H1 (cell line): ENCODE data around the gene DICER1.

Source experiments
- ATF3 ChIP-seq: IDR thresholded peaks from 2 replicates; pipeline ENCODE4 v1.6.1; 2011; ENCODE audit warnings: low read depth, mild to moderate bottlenecking, low read length; ENCODE audit not compliant: insufficient read depth
- CTCF ChIP-seq, 3 experiments: IDR thresholded peaks; 1 replicate in 2 of 3; 2 replicates in 1 of 3; pipeline versions ENCODE4 v1.5.1 to v1.6.1; 2011; ENCODE audit warnings: low read length in 3 of 3, mild to moderate bottlenecking in 3 of 3, inconsistent platforms in 2 of 3, low read depth in 1 of 3, moderate library complexity in 1 of 3; ENCODE audit not compliant: insufficient read depth in 1 of 3; ENCODE audit errors: control extremely low read depth in 1 of 3
- EP300 ChIP-seq, 2 experiments: IDR thresholded peaks; 1 replicate in 1 of 2; 2 replicates in 1 of 2; pipeline ENCODE4 v1.6.1; 2011 to 2012; ENCODE audit warnings: low read depth in 2 of 2, low read length in 2 of 2, mild to moderate bottlenecking in 2 of 2, borderline replicate concordance in 1 of 2, inconsistent platforms in 1 of 2, moderate library complexity in 1 of 2
- EZH2 ChIP-seq: fragments of 200-600 bp; sonication (generic); IDR thresholded peaks from 2 replicates; pipeline ENCODE4 v1.7.1; 2012; ENCODE audit warnings: low read depth, mild to moderate bottlenecking, moderate library complexity, low read length, inconsistent platforms; ENCODE audit not compliant: severe bottlenecking
- FOSL1 ChIP-seq: IDR thresholded peaks from 2 replicates; pipeline ENCODE4 v1.6.1; 2011; ENCODE audit warnings: mild to moderate bottlenecking, low read depth, low read length, moderate library complexity; ENCODE audit not compliant: insufficient read depth
- JUN ChIP-seq: IDR thresholded peaks from 2 replicates; pipeline ENCODE4 v1.6.1; 2011; ENCODE audit warnings: low read depth, mild to moderate bottlenecking, improper control_type of control experiment, low read length
- MAX ChIP-seq: IDR thresholded peaks from 2 replicates; pipeline ENCODE4 v1.6.1; 2012; ENCODE audit warnings: inconsistent platforms
- RAD21 ChIP-seq, 2 experiments: IDR thresholded peaks in 1 of 2; conservative IDR thresholded peaks in 1 of 2; 2 replicates each; pipeline ENCODE4 v1.6.1; 2011; ENCODE audit warnings: low read depth in 2 of 2, low read length in 2 of 2, improper control_type of control experiment in 1 of 2, inconsistent platforms in 1 of 2, mild to moderate bottlenecking in 1 of 2, moderate library complexity in 1 of 2
- SP2 ChIP-seq: IDR thresholded peaks from 2 replicates; pipeline ENCODE4 v1.6.1; 2012; ENCODE audit warnings: mild to moderate bottlenecking, low read length, inconsistent platforms
- SRF ChIP-seq: IDR thresholded peaks from 2 replicates; pipeline ENCODE4 v1.6.1; 2011; ENCODE audit warnings: mild to moderate bottlenecking, low read depth, low read length, moderate library complexity
- YY1 ChIP-seq: IDR thresholded peaks from 2 replicates; pipeline ENCODE4 v1.6.1; 2011; ENCODE audit warnings: low read depth, mild to moderate bottlenecking, low read length

- TF ChIP-seq ATF3 (no peak), EP300 (IDR thresholded peaks at IDR 0.05; ENCODE audit: borderline replicate concordance in 1 of 2, low read depth in 2 of 2, low read length in 2 of 2) (no peak), CTCF (IDR thresholded peaks at IDR 0.05; ENCODE audit: control extremely low read depth in 1 of 3, insufficient read depth in 1 of 3, low read depth in 1 of 3, low read length in 3 of 3) (no peak), YY1 (no peak), JUN (no peak), SP2 (no peak), SRF (no peak), EZH2 (no peak), RAD21 (IDR thresholded peaks at IDR 0.05 in 1 of 2, conservative IDR thresholded peaks at IDR 0.05 in 1 of 2; ENCODE audit: low read depth in 2 of 2, low read length in 2 of 2) (no peak), MAX (no peak), FOSL1 (no peak)
Measured at GRCh38 chr14:95111507-95112164, 45.7 kb downstream of the DICER1 start.
